ENCODE results near the gene NUCB1. TPM values are rescaled to one million over a fixed set of nuclear protein-coding genes. Genes with fewer than 3 reads are reported as not detected.

NUCB1 gene
- total and polyA plus RNA-seq, 9 of the 15 experiments (the other 6 are each of a cell fraction or from before 2014, with no cell fraction given): 3.1 to 153 (median 71.7) TPM

- TF ChIP-seq, protein P1, sequence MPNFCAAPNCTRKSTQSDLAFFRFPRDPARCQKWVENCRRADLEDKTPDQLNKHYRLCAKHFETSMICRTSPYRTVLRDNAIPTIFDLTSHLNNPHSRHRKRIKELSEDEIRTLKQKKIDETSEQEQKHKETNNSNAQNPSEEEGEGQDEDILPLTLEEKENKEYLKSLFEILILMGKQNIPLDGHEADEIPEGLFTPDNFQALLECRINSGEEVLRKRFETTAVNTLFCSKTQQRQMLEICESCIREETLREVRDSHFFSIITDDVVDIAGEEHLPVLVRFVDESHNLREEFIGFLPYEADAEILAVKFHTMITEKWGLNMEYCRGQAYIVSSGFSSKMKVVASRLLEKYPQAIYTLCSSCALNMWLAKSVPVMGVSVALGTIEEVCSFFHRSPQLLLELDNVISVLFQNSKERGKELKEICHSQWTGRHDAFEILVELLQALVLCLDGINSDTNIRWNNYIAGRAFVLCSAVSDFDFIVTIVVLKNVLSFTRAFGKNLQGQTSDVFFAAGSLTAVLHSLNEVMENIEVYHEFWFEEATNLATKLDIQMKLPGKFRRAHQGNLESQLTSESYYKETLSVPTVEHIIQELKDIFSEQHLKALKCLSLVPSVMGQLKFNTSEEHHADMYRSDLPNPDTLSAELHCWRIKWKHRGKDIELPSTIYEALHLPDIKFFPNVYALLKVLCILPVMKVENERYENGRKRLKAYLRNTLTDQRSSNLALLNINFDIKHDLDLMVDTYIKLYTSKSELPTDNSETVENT (CRISPR knock-in tag; IDR thresholded peaks at IDR 0.05): peak; percentile 66
- TF ChIP-seq ZNF232 (CRISPR knock-in tag; IDR thresholded peaks at IDR 0.05) (0 out of 2 replicates have a peak, but pooled peaks have one; percentile 54), BACH1 (tag; IDR thresholded peaks at IDR 0.05) (0 out of 2 replicates have a peak, but pooled peaks have one; percentile 29), STAT6 (CRISPR knock-in tag; IDR thresholded peaks at IDR 0.05) (no peak; the same call in 1 of the 2 replicates), MEF2D (tag; conservative IDR thresholded peaks at IDR 0.05; ENCODE audit: low read depth) (peak; percentile 66), SUPT5H (IDR thresholded peaks at IDR 0.05) (0 out of 2 replicates have a peak, but pooled peaks have one; percentile 42), XRCC3 (IDR thresholded peaks at IDR 0.05) (no peak), RAD51 (IDR thresholded peaks at IDR 0.05; ENCODE audit: borderline replicate concordance, low read depth) (peak; percentile 41; the same call in 1 of the 2 replicates), ZNF639 (CRISPR knock-in tag; conservative IDR thresholded peaks at IDR 0.05 in 1 of 2, IDR thresholded peaks at IDR 0.05 in 1 of 2) (peak in 1 of 2 experiments; percentile 90; a peak in 2 of 4 replicates), ZKSCAN1 (IDR thresholded peaks at IDR 0.05; ENCODE audit: low read depth, low read length) (peak; percentile 76; the same call in 1 of the 2 replicates), HMGXB4 (CRISPR knock-in tag; IDR thresholded peaks at IDR 0.05) (0 out of 2 replicates have a peak, but pooled peaks have one; percentile 49)
- TF ChIP-seq, protein P2, sequence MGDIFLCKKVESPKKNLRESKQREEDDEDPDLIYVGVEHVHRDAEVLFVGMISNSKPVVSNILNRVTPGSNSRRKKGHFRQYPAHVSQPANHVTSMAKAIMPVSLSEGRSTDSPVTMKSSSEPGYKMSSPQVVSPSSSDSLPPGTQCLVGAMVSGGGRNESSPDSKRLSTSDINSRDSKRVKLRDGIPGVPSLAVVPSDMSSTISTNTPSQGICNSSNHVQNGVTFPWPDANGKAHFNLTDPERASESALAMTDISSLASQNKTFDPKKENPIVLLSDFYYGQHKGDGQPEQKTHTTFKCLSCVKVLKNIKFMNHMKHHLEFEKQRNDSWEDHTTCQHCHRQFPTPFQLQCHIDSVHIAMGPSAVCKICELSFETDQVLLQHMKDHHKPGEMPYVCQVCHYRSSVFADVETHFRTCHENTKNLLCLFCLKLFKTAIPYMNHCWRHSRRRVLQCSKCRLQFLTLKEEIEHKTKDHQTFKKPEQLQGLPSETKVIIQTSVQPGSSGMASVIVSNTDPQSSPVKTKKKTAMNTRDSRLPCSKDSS (IDR thresholded peaks at IDR 0.05; ENCODE audit: low read depth, partially characterized antibody): no peak
Measured at GRCh38 chr19:48873476-48874302, 26.4 kb upstream of the NUCB1 start (continued).
